GM12891 (cell line): ENCODE measurements around the gene MARK1.

ENCODE experiments used
- PAX5 ChIP-seq: IDR thresholded peaks from 2 replicates; pipeline ENCODE4 v1.6.1; 2011; ENCODE audit warnings: low read length, moderate library complexity, mild to moderate bottlenecking; ENCODE audit not compliant: insufficient read depth, severe bottlenecking
- POLR2A ChIP-seq: IDR thresholded peaks from 2 replicates; pipeline ENCODE4 v1.6.1; 2011; ENCODE audit warnings: low read depth, low read length, control low read depth
- POLR2AphosphoS5 ChIP-seq: IDR thresholded peaks from 2 replicates; pipeline ENCODE4 v1.6.1; 2011; ENCODE audit warnings: low read depth, low read length, control low read depth

DNA sequence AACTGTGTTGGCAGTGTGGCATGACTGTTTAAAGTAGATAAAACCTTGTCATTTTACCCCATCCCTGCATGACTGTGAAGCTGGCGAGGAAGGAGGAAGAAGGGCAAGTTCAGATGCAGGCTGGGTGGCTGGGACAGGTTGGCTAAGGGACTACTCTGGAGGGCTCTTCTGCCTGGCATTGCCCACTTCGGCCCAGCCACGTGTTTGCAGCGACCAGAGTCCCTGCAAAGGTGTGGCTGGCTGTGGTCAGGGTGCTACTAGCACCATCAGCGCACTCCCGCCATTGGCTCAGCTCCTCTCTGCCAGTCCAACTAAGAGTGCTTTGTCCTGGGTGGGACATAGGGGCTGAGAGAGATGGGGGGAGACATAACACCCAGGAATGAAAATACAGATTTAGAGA is 169.4 kb downstream of the MARK1 start:
- TF ChIP-seq POLR2AphosphoS5 (no peak), POLR2A (no peak), PAX5 (no peak)
